IMR-90 (cell line): ENCODE results near the gene TEX11.

Experiments used
- BHLHE40 ChIP-seq: fragments of 150-350 bp; IDR thresholded peaks from 2 replicates; pipeline ENCODE4 v1.6.1; 2016; ENCODE audit warnings: mild to moderate bottlenecking, low read depth, low read length
- CEBPB ChIP-seq: IDR thresholded peaks from 2 replicates; pipeline ENCODE4 v1.6.1; 2012; ENCODE audit warnings: low read depth, low read length, improper control_type of control experiment
- CHD1 ChIP-seq: IDR thresholded peaks from 2 replicates; pipeline ENCODE4 v1.6.1; 2012; ENCODE audit warnings: low read depth, low read length, improper control_type of control experiment
- FOS ChIP-seq: fragments of 150-350 bp; IDR thresholded peaks from 2 replicates; pipeline ENCODE4 v1.6.1; 2016; ENCODE audit warnings: low read depth, low read length
- MXI1 ChIP-seq: IDR thresholded peaks from 2 replicates; pipeline ENCODE4 v1.6.1; 2012; ENCODE audit warnings: low read depth, mild to moderate bottlenecking, low read length, moderate library complexity, borderline replicate concordance
- NFE2L2 ChIP-seq: fragments of 150-350 bp; IDR thresholded peaks from 2 replicates; pipeline ENCODE4 v1.6.1; 2016; ENCODE audit warnings: low read depth, mild to moderate bottlenecking, low read length
- POLR2A ChIP-seq: IDR thresholded peaks from 2 replicates; pipeline ENCODE4 v1.6.1; 2012; ENCODE audit warnings: mild to moderate bottlenecking, low read depth, low read length
- RAD21 ChIP-seq: IDR thresholded peaks from 2 replicates; pipeline ENCODE4 v1.6.1; 2012; ENCODE audit warnings: low read length, improper control_type of control experiment
- RFX5 ChIP-seq: IDR thresholded peaks from 2 replicates; pipeline ENCODE4 v1.8.0; 2012; ENCODE audit warnings: low read depth, mild to moderate bottlenecking, low read length, moderate library complexity
- SMC3 ChIP-seq: fragments of 150-350 bp; IDR thresholded peaks from 2 replicates; pipeline ENCODE4 v1.6.1; 2016; ENCODE audit warnings: low read depth, mild to moderate bottlenecking, antibody characterized with exemption, low read length, moderate library complexity
- TF ChIP-seq, protein P1 (sequence below): conservative IDR thresholded peaks from 2 replicates; pipeline ENCODE4 v1.5.1; 2012; ENCODE audit warnings: mild to moderate bottlenecking, low read depth, low read length, improper control_type of control experiment
- TF ChIP-seq, protein P2 (sequence below): fragments of 150-350 bp; IDR thresholded peaks from 2 replicates; pipeline ENCODE4 v1.6.1; 2017; ENCODE audit warnings: mild to moderate bottlenecking, antibody characterized with exemption, low read length, low read depth
- TF ChIP-seq, protein P3 (sequence below): fragments of 150-350 bp; IDR thresholded peaks from 2 replicates; pipeline ENCODE4 v1.6.1; 2016; ENCODE audit warnings: low read depth, mild to moderate bottlenecking, low read length, moderate library complexity, borderline replicate concordance

DNA sequence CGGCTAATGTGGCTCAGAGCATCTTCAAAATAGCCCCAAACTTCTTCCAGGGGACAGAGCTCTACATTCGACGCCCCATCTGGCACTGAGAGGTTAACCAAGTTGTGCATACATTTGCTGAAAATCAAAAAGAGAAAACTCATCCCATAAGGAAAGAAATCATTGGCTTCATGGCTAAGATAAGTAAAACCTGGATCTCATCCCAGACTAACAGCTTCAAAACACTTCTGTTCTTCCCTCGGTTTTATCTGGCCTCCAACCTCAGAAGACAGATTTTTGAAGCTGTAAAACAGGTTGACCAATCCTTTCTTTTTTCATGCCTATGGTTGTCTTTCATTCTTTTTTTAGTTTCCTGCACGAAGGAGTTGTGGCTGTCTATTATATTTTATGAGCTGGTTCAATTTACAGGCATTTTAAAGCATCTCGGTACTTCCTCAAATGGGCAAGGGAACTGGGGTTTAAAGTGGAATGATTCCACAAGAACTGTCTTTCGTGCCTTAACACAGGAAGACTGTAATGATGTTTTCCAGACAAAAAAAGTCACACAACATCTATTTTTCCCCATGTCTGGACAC lies 356.3 kb downstream of the TEX11 start:
- TF ChIP-seq, protein P1, sequence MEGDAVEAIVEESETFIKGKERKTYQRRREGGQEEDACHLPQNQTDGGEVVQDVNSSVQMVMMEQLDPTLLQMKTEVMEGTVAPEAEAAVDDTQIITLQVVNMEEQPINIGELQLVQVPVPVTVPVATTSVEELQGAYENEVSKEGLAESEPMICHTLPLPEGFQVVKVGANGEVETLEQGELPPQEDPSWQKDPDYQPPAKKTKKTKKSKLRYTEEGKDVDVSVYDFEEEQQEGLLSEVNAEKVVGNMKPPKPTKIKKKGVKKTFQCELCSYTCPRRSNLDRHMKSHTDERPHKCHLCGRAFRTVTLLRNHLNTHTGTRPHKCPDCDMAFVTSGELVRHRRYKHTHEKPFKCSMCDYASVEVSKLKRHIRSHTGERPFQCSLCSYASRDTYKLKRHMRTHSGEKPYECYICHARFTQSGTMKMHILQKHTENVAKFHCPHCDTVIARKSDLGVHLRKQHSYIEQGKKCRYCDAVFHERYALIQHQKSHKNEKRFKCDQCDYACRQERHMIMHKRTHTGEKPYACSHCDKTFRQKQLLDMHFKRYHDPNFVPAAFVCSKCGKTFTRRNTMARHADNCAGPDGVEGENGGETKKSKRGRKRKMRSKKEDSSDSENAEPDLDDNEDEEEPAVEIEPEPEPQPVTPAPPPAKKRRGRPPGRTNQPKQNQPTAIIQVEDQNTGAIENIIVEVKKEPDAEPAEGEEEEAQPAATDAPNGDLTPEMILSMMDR: no peak
- TF ChIP-seq SMC3 (no peak), POLR2A (no peak), FOS (no peak), CEBPB (no peak), MXI1 (no peak), RFX5 (no peak), RAD21 (no peak), CHD1 (no peak), BHLHE40 (no peak), NFE2L2 (no peak)
- TF ChIP-seq, protein P2, sequence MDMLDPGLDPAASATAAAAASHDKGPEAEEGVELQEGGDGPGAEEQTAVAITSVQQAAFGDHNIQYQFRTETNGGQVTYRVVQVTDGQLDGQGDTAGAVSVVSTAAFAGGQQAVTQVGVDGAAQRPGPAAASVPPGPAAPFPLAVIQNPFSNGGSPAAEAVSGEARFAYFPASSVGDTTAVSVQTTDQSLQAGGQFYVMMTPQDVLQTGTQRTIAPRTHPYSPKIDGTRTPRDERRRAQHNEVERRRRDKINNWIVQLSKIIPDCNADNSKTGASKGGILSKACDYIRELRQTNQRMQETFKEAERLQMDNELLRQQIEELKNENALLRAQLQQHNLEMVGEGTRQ: no peak
- TF ChIP-seq, protein P3, sequence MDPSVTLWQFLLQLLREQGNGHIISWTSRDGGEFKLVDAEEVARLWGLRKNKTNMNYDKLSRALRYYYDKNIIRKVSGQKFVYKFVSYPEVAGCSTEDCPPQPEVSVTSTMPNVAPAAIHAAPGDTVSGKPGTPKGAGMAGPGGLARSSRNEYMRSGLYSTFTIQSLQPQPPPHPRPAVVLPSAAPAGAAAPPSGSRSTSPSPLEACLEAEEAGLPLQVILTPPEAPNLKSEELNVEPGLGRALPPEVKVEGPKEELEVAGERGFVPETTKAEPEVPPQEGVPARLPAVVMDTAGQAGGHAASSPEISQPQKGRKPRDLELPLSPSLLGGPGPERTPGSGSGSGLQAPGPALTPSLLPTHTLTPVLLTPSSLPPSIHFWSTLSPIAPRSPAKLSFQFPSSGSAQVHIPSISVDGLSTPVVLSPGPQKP: no peak
